ENCODE data around the gene ULBP2.

DNA sequence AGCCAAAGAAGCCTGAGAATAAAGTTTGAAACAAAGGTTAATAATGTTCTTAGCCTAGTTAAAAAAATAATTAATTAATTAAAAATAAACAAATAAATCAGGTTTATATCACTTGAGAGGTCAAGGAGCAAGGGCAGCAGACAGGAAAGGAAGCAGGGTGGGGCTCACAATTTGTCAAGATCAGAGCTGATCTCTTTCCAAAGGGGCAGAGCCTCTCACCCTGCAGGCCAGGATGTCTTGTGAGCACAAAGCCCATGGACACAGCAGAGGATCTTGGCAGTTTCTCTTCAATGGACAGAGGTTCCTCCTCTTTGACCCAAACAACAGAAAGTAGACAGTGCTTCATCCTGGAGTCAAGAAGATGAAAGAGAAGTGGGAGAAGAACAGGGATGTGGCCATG lies 36.8 kb downstream of the ULBP2 start:
- TF ChIP-seq, protein P1, sequence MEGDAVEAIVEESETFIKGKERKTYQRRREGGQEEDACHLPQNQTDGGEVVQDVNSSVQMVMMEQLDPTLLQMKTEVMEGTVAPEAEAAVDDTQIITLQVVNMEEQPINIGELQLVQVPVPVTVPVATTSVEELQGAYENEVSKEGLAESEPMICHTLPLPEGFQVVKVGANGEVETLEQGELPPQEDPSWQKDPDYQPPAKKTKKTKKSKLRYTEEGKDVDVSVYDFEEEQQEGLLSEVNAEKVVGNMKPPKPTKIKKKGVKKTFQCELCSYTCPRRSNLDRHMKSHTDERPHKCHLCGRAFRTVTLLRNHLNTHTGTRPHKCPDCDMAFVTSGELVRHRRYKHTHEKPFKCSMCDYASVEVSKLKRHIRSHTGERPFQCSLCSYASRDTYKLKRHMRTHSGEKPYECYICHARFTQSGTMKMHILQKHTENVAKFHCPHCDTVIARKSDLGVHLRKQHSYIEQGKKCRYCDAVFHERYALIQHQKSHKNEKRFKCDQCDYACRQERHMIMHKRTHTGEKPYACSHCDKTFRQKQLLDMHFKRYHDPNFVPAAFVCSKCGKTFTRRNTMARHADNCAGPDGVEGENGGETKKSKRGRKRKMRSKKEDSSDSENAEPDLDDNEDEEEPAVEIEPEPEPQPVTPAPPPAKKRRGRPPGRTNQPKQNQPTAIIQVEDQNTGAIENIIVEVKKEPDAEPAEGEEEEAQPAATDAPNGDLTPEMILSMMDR (IDR thresholded peaks at IDR 0.05), result no peak
- TF ChIP-seq ZFX (IDR thresholded peaks at IDR 0.05; ENCODE audit: borderline replicate concordance), result no peak
